HG02981 (cell line): ENCODE data around the gene ADAMTS3.
"Not testable (repeated sequence)": the region's sequence is repeated elsewhere in the genome, so short reads cannot be mapped to it uniquely, and the experiment has no call there.

ENCODE experiments used
- ATAC-seq: cut with Tn5 transposase; IDR thresholded peaks from one replicate; pipeline ENCODE4 v1.9.1; 2021; ENCODE audit warnings: mild to moderate bottlenecking, moderate library complexity; ENCODE audit not compliant: unreplicated experiment

ADAMTS3 gene

GRCh38 chr4:72553540-72554337 is 15.3 kb downstream of the ADAMTS3 start:
- no peak for ATAC-seq

- ATAC-seq: no peak
These were observed 16.6 kb downstream of the ADAMTS3 start for GRCh38 chr4:72552447-72552846.

- no peak for ATAC-seq
These were observed 22.6 kb downstream of the ADAMTS3 start for GRCh38 chr4:72546456-72546855.

GRCh38 chr4:72540694-72541093 is 28.3 kb downstream of the ADAMTS3 start:
- ATAC-seq: not testable (repeated sequence)

- ATAC-seq: no peak
These were observed 31.0 kb downstream of the ADAMTS3 start for GRCh38 chr4:72538006-72538405.

GRCh38 chr4:72536443-72536842 is 32.6 kb downstream of the ADAMTS3 start:
- ATAC-seq: no peak

GRCh38 chr4:72531768-72532290 is 37.2 kb downstream of the ADAMTS3 start:
- ATAC-seq: no peak

- no peak for ATAC-seq
These were observed 37.7 kb downstream of the ADAMTS3 start for GRCh38 chr4:72531322-72531721.

- ATAC-seq: no peak
These were observed 39.7 kb downstream of the ADAMTS3 start for GRCh38 chr4:72529148-72529822.

GRCh38 chr4:72527038-72527646 is 41.9 kb downstream of the ADAMTS3 start:
- ATAC-seq: no peak

- no peak for ATAC-seq
These were observed 43.1 kb downstream of the ADAMTS3 start for GRCh38 chr4:72525938-72526337.

GRCh38 chr4:72522440-72522839 is 46.6 kb downstream of the ADAMTS3 start:
- no peak for ATAC-seq

GRCh38 chr4:72513227-72513626 is 55.8 kb downstream of the ADAMTS3 start:
- ATAC-seq: no peak

- ATAC-seq: no peak
These were observed 61.1 kb downstream of the ADAMTS3 start for GRCh38 chr4:72507860-72508419.

GRCh38 chr4:72507167-72507566 is 61.9 kb downstream of the ADAMTS3 start:
- no peak for ATAC-seq

GRCh38 chr4:72505314-72505744 is 63.7 kb downstream of the ADAMTS3 start:
- peak; percentile 93 for ATAC-seq

GRCh38 chr4:72500214-72500613 is 68.8 kb downstream of the ADAMTS3 start:
- no peak for ATAC-seq

- ATAC-seq: no peak
These were observed 72.9 kb downstream of the ADAMTS3 start for GRCh38 chr4:72496119-72496518.

GRCh38 chr4:72494156-72494555 is 74.9 kb downstream of the ADAMTS3 start:
- no peak for ATAC-seq

GRCh38 chr4:72489267-72489666 is 79.8 kb downstream of the ADAMTS3 start:
- no peak for ATAC-seq

GRCh38 chr4:72486991-72487390 is 82.0 kb downstream of the ADAMTS3 start:
- no peak for ATAC-seq
